Measurements from ENCODE around the gene PAQR3. TPM values are rescaled to one million over a fixed set of nuclear protein-coding genes. Genes with fewer than 3 reads are reported as not detected.

The PAQR3 gene
- total and polyA plus RNA-seq, 2 of the 8 experiments (the other 6 are each of a cell fraction or from before 2014, with no cell fraction given) = 28.9 to 35.2 TPM

- no peak for TF ChIP-seq CHD7 (IDR thresholded peaks at IDR 0.05; ENCODE audit: insufficient replicate concordance, low read length)
- TF ChIP-seq CREB1 (IDR thresholded peaks at IDR 0.05) = no peak
- TF ChIP-seq EGR1 (IDR thresholded peaks at IDR 0.05; ENCODE audit: borderline replicate concordance, low read depth, low read length) = no peak
- no peak for TF ChIP-seq MAFK (IDR thresholded peaks at IDR 0.05; ENCODE audit: low read depth, low read length)
- no peak for TF ChIP-seq CHD1 (IDR thresholded peaks at IDR 0.05; ENCODE audit: low read depth, low read length)
- no peak for TF ChIP-seq SAP30 (IDR thresholded peaks at IDR 0.05; ENCODE audit: insufficient read depth, insufficient replicate concordance, low read length)
- TF ChIP-seq SP4 (IDR thresholded peaks at IDR 0.05; ENCODE audit: low read length) = no peak
- TF ChIP-seq RFX5 (IDR thresholded peaks at IDR 0.05; ENCODE audit: borderline replicate concordance, low read depth, low read length) = no peak
- no peak for TF ChIP-seq ATF2 (IDR thresholded peaks at IDR 0.05; ENCODE audit: low read length)
- no peak for TF ChIP-seq MAX (IDR thresholded peaks at IDR 0.05)
Measured at GRCh38 chr4:78944381-78944780, 5.1 kb upstream of the PAQR3 start (continued).

All from H1 (cell line).